IPS DF 4.7 (cell line): ENCODE results near the gene GALP.
"Not testable (repeated sequence)": the region's sequence is repeated elsewhere in the genome, so short reads cannot be mapped to it uniquely, and the experiment has no call there.

Experiments
- DNase-seq: peaks from one replicate; pipeline ENCODE4 v3.0.0-alpha.2; 2013; ENCODE audit warnings: low spot score; ENCODE audit errors: extremely low read depth

Gene GALP

DNA sequence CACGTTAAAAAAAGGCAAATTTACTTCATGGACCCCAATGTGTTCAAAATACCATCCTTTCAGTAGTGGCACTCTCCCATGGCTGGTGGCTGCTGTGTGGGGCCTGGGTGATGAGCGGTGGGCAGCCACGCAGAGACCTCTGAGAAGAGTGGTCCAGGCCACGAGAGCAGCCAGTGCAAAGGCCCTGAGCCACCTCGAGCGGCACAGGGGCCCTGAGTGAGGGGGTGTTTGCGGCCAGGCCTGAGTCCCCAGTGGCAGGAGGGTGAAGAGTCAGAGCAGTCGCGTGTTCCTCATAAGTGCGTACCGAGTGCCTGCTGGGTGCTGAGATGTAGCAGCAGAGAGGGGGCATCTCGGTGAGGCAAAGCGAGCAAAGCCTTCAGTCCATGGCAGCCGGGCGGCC, 27.7 kb upstream of the GALP start:
- DNase-seq, result no peak

DNA sequence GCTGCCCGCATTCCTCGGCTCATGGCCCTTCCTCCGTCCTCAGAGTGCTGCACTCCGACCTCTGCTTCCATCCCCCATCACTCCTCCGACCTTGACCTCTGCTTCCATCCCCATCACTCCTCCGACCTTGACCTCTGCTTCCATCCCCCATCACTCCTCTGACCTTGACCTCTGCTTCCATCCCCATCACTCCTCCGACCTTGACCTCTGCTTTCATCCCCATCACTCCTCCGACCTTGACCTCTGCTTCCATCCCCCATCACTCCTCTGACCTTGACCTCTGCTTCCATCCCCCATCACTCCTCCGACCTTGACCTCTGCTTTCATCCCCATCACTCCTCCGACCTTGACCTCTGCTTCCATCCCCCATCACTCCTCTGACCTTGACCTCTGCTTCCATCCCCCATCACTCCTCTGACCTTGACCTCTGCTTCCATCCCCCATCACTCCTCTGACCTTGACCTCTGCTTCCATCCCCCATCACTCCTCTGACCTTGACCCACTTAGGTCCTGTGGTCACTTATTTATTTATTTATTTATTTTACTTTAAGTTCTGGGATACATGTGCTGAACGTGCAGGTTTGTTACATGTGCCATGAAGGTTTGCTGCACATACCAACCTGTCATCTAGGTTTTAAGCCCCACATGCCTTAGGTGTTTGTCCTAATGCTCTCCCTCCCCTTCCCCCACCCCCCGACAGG, 26.7 kb upstream of the GALP start:
- DNase-seq, result not testable (repeated sequence)

DNA sequence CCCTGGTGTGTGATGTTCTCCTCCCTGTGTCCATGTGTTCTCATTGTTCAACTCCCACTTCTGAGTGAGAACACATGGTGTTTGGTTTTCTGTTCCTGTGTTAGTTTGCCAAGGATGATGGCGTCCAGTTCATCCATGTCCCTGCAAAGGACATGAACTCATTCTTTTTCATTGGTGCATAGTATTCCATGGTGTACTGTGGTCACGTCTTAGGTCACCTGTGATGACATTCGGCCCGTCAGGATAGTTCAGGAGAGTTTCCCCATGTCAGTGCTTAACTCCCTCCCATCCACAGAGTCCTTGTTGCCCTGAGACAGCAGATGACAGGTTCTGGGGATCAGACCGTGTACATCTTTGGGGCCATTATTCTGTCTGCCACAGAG, 26.2 kb upstream of the GALP start:
- DNase-seq, result no peak

DNA sequence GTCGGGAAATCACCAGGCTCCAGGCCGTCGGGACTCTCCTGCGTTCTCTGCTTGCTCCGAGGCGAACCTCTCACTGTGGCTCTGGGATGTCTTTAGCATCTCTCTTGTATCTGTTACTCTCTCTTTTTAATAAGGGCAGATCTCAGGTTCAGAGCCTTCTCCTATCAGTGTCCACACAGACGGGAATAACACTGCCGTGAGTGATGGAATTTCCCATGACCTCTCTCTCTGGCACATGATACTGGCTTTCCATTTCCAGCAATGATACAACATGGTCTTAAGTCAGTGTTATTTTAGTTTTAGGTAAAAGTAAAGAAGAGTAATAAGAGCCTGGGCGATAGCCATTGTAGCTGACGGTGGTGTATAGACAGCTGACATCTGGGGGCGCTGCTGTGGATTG, 25.4 kb upstream of the GALP start:
- no peak for DNase-seq

GRCh38 chr19:56152644-56153043, 23.2 kb upstream of the GALP start:
- DNase-seq, result no peak

GRCh38 chr19:56153507-56153906, 22.3 kb upstream of the GALP start:
- no peak for DNase-seq

- no peak for DNase-seq
Measured at GRCh38 chr19:56155124-56155687, 20.6 kb upstream of the GALP start.

DNA sequence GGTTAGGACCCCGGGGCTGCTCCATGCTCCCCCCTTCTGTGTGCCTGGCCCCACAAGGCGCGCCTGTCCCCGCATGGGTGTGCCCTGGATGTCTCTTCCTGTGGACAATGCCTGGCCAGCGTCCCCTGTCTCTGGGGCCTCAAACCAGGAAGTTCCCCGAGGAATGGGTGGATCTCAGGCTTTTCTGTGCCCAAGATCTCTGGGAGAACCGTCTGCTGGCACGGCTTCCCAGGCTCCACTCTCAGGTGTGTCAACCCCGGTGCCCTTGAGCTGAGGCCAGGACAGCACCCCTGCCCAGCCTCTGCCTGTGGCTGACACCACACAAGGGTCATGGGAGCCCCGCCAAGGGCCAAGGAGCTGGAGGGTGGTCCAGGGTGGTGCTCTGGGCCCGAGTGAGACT, 19.0 kb upstream of the GALP start:
- DNase-seq, result no peak

DNA sequence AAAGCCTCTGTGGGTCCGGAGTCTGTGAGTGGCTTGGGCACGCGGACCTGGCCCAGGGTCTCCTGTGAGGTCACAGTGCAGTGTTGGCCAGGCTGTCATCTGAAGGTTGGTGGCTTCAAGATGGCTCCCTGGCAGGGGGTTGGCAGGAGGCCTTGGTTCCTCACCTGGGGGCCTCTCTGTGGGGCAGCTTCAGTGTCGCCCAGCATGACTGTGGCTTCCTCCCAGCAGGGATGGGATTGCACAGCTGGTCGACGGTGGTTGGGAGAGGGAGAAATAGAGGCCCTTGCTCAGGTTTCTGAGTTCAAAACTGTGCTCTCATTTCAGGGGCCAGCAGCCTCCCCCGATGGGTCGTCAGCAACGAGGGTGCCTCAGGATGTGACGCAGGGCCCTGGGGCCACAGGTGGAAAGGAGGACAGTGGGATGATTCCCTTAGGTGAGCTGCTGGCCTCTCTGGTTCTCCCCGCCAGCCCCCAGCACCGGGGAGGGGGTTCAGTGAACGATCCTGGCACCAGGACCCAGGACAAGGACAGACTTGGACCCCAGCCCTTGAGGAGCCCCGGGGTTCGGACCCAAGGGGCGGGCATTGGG, 17.5 kb upstream of the GALP start:
- DNase-seq, result no peak

DNA sequence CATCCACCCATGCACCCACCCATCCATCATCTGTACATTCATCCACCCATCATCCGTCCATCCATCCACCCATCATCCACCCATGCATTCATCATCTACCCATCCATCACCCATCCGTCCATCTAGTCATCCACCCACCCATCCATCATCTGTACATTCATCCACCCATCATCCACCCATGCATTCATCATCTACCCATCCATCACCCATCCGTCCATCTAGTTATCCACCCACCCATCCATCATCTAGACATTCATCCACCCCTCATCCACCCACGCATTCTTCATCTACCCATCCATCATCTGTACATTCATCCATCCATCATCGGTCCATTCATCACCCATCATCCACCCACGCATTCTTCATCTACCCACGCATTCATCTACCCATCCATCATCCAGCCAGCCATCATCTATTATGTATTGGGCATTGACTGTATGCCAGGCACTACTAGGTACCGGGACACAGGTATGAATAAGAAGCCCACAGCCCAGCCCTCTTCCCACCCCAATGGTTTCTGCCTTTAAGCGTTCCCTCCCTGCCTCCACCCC, 16.7 kb upstream of the GALP start:
- no peak for DNase-seq

DNA sequence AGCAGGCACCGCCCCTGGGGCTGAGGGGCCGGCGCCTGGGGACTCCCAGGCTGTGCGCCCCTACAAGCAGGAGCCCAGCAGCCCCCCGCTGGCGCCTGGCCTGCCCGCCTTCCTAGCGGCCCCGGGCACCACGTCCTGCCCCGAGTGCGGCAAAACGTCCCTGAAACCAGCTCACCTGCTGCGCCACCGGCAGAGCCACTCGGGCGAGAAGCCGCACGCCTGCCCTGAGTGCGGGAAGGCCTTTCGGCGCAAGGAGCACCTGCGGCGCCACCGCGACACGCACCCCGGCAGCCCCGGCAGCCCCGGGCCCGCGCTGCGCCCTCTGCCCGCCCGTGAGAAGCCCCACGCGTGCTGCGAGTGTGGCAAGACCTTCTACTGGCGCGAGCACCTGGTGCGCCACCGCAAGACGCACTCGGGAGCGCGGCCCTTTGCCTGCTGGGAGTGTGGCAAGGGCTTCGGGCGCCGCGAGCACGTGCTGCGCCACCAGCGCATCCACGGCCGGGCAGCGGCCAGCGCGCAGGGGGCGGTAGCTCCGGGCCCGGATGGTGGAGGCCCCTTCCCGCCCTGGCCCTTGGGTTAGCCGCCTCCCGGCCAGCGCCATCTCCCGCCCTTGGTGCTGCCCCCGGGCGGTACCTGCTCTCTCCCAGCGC, 16.1 kb upstream of the GALP start:
- DNase-seq, result no peak

DNA sequence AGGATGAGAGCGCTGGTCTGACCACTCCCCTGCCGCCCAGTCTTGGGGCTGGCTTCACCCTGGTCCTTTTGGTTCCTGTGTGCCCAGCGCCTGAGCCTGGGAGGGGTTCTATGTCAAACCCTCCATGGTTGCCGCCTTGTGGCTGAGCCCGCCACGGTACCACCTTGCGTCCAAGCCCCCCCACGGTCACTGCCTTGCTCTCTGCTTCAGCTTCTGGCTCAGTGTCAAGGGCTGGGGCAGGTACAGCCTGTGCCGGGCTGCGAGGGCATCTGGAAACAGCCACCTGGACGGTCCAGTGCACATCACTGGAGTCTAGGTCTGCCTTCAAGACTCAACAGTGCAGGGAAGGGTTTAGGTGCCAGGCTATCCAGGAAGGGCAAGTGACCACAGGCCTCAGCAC, 14.3 kb upstream of the GALP start:
- DNase-seq, result no peak

GRCh38 chr19:56162258-56162657, 13.6 kb upstream of the GALP start:
- no peak for DNase-seq

DNA sequence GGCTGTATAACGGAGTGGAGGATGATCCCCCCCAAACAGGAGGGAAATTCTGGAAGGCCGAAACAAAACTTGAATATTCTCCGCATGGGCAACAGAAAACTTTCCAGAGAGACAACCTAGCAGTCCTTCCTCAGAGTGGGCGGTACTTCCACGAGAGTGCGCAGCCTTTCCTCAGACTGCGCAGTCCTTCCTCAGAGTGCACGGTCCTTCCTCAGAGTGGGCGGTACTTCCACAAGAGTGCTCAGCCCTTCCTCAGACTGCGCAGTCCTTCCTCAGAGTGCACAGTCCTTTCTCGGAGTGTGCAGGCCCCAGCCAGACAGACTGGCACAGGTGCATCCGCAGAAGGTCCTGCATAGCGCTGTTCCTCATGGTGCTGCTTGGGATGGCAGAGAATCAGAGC, 12.7 kb upstream of the GALP start:
- DNase-seq, result no peak

- DNase-seq, result no peak
Measured at GRCh38 chr19:56167064-56167578, 8.7 kb upstream of the GALP start.

DNA sequence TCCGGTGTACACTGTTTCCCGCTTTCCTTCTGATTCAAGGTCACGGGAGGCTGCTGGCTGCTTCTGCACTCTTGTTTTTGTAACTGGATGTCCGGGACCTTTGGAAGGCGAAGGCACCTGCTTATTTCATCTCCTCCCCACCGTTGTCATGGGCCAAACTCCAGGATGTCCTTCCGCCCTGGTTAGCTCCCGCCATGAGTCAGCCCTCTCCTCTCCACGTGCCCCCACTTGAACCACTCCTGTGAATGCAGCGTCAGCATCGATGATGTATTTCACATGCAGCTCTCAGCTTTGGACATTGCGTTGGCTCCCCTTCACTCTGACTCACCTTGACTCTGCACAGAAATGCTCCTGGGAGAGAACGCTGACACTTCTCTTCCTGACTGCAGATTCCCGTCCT, 5.5 kb upstream of the GALP start:
- DNase-seq, result no peak

- DNase-seq, result no peak
Measured at GRCh38 chr19:56174086-56174485, 1.7 kb upstream of the GALP start.

GRCh38 chr19:56174550-56174949, 1.3 kb upstream of the GALP start:
- no peak for DNase-seq

- not testable (repeated sequence) for DNase-seq
Measured at GRCh38 chr19:56176310-56176709, 502 bp downstream of the GALP start.

GRCh38 chr19:56176881-56177280, 1.1 kb downstream of the GALP start:
- DNase-seq, result no peak

GRCh38 chr19:56177564-56178243, 1.9 kb downstream of the GALP start:
- no peak for DNase-seq

- no peak for DNase-seq
Measured at GRCh38 chr19:56189785-56190184, 14.0 kb downstream of the GALP start.
